Hematopoietic multipotent progenitor cell treated with erythropoietin and hydrocortisone succinate and interleukin-3 and kit ligand, for 15 days (in vitro differentiated cells): ENCODE measurements around the gene PAX2.
"Not testable (repeated sequence)": the region's sequence is repeated elsewhere in the genome, so short reads cannot be mapped to it uniquely, and the experiment has no call there.

ENCODE experiments used
- DNase-seq: peaks from one replicate; pipeline ENCODE4 v3.0.0-alpha.2; 2015; ENCODE audit warnings: low spot score

Gene PAX2

DNA sequence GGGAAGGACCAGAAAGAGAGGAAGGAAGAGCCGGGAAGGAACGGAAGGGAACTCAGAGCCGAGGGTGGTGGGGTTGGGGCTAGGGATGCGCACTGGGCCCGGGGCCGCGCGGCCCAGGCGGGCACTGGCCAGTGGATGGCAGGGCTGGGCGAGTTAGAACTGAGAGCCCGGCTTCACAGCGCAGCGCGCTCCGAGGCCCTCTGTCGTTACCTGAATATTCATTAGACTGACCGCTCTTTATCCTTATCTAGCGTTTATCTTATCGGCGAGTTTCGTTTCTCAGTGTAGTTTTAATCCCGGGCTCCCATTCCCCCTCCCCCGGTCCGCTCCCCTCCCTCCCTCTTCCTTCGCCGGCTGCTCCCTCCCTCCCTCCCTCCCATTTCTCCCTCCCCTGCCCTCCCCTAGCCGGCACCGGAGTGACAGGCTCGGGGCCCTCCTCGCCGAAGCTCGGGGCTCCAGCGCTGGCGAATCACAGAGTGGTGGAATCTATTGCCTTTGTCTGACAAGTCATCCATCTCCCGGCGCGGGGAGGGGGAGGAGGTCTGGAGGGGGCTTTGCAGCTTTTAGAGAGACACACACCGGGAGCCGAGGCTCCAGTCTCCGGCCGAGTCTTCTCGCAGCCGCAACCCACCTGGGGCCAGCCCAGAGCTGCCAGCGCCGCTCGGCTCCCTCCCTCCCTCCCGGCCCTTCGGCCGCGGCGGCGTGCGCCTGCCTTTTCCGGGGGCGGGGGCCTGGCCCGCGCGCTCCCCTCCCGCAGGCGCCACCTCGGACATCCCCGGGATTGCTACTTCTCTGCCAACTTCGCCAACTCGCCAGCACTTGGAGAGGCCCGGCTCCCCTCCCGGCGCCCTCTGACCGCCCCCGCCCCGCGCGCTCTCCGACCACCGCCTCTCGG, at the start of gene PAX2:
PAX2 (plus strand) TSS at position 596 of the 895 bp plus-strand sequence. CDS start 679 bp downstream, outside the sequence.
- DNase-seq = no peak

DNA sequence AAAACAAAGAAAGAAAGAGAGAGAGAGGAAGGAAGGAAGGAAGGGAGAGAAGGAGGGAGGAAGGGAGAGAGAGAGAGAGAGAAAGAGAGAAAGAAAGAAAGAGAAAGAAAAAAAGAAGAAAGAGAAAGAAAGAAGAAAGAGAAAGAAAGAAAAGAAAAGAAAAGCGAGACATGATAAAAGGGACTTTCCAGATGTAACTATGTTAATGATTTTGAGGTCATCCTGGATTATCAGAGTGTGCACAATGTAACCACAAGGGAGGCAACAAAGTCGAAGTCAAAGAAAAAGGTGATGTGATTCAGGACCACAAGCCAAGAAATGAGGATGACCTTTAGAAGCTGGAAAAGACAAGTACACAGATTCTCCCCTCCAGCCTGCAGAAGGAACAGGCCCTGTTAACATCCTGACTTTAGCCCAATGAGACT, 48.9 kb upstream of the PAX2 start:
- no peak for DNase-seq

DNA sequence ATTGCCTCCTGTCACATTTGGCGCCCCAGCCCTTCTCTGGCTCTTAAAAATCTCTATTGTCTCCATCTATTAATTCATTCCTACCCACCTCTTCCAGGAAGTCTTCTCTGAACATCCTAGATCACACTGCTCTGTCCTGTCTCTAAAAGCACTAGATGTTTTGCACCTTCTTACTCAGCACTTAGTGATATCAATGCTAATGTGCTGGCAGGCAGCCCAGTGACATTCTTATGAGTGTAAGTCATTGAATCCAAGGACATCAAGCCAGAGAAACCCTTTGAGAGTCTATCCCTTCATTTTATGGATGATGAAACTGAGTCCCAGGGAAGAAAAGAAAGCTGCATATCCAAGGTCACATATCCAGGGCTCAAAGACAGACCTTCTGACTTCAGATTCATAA, 48.3 kb upstream of the PAX2 start:
- DNase-seq = no peak

DNA sequence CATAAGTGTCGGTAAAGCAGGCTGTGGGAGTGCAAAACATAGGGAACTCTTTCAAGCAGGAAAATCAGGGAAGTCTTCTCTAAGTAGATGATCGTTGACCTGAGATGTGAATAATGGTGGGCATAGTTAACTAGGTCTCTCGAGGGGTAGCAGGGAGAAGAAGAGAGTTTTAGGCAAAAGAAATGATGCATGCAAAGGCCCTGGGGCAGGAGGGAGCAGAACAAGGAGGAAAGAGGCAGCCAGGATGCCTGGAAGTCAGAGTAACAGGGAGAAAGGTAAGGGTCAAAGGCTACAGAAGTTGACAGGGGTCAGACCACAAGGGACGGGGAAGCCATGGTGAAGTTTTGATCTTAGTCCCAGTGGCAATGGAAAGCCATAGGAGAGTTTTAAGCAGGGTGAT, 47.8 kb upstream of the PAX2 start:
- no peak for DNase-seq

DNA sequence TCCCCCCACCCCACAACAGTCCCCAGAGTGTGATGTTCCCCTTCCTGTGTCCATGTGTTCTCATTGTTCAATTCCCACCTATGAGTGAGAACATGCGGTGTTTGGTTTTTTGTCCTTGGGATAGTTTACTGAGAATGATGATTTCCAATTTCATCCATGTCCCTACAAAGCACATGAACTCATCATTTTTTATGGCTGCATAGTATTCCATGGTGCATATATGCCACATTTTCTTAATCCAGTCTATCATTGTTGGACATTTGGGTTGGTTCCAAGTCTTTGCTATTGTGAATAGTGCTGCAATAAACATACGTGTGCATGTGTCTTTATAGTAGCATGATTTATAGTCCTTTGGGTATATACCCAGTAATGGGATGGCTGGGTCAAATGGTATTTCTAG, 43.7 kb upstream of the PAX2 start:
- DNase-seq = not testable (repeated sequence)

DNA sequence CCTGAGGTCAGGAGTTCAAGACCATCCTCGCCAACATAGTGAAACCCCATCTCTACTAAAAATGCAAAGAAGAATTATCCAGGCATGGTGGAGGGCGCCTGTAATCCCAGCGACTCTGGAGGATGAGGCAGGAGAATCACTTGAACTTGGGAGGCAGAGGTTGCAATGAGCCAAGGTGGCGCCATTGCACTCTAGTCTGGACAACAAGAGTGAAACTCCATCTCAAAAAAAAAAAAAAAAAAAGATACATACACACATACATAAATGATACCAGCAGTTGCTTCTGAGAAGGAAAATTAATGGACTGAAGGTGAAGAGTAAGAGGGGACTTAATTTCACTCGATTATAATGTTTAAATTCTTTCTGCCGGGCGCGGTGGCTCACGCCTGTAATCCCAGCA, 40.2 kb upstream of the PAX2 start:
- no peak for DNase-seq

DNA sequence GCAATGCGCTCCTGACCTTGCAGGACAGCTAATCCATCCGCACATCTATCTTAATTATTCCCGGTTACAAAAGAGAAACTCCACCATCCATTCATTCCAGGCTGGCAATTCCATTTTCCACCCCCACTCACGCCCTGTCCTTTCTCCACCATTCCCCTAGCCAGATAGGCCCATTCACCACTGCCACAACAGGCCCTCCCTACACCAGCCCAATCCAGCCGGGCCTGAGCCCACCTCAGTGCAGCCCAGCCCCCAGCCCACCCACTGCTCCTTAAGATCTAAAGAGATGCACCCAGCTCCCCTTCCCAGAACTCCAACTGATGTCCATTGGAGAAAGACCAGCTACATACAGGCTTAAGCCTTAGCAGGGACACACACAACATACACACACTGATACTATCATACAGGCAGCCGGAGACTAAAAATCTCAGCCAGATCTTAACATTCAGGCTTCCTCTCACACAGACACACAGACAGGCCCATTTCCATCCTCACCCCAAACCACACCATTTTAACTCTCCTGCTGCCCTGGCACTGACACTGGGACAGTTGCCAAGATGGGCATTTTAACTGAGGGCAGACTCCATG, 38.0 kb upstream of the PAX2 start:
- no peak for DNase-seq

DNA sequence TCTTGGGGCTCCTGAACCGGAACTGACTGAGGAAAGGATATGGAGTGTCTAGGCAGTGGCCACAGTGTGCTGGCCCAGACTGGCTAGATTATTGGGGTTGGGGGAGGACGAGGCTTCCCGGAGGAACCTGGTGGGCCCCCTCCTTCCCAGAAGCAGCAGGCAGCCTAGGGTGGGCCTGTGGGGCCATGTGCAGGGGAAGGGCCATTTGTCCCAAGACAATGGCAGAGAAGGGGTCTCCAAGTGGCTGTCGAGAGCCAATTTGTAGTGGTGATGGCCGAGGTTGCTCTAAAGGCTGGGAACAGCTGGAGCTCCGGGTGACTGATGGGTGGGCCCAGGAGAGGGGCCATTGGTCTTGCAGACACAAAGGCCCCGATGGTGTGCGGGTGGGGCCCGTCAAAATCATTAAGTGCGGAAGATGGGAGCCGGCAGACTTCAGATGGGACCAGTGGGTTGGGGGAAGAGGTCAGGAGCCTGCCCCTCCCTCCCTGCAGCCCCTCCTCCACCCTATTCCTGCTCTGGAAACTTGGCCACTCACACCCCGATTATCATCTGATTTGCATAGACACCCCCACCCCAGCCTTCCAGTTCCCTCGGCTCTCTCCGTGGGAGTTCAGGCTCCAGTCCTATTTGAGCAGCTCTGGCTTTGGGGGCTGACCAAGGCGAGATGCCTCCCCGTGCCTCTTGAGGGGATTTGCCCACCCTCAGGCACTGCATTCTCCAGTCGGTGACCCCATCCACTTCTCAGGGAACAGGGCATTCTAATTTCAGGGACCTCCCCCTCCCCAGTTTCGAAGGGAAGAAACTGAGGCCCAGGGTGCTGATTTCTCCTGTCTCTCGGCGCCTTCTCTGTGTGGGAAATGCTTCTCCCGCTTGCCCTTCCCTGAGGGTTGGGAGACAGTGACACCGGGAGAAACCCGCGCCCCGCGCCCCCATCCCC, 36.0 kb upstream of the PAX2 start:
- no peak for DNase-seq

DNA sequence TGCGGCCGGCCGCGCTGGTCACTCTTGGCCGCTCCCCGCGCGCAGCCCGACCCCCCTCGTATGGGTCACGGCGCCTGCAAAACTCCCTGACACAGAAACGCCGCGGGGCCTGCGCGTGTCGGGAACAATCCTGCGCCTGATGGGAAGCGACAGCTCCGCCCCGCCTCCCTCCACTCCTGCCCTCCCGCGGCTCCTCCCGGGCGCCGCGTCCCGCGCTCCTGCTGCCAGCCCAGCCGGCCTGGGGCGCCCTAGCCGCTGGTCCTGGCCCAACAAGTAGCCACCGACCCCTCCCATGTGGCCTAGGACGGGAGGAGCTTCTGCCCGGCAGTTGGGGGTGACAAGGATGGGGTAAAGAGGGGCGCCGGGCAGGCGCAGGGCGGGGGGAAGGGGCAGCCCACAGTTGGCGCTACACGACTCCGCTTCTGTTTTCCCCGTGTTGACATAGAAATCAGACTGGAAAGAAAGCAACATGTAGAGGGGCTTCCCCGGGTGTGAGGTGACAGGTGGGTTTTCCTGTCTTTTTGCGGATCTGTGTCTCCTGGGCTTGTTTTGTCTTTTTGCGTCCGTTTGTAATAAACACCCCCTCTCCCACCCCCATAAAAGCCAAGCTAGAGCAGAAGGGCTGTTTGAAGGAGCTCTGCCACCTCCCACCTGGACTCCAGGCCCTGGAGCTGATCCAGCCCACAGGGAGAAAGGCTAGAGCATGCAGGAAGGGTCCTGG, 35.1 kb upstream of the PAX2 start:
- no peak for DNase-seq

DNA sequence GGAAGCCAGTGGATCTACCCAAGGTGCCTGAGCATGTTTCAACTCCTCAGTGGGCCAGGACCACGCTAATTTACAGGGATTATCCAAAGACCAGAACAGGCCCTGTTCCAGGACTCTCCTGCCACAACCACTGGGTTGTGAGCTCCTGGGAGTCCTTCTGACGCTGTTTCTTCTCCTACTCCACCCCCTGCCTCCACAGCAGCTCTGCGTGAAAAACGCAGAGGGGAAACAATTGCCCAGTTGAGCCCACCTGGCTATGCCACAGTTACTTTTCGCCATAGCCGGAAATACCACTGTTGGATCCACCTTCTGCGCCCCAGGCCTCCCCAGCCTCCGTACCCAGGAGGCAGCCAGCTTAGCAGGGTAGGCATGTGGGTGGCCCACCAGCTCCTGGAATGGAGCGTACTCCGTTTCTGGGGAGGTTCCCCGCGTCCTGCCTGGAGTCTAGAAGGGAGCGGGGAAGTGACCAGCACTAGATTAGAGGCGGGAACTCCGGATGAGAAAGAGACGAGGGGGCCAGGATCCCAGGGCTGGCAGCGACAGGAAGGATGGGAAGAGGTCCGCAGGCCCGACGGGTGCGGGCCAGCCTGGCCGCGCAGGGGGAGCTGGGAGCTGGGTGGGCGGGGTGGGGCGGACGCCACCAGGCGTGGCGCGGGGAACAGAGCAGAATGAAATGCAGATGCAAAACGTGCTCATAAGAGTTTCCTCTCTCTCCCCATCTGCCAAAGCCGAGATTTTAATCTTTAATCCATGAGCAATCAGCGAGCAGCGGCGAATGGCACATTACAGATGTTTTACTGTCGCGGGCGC, 32.1 kb upstream of the PAX2 start:
- no peak for DNase-seq

DNA sequence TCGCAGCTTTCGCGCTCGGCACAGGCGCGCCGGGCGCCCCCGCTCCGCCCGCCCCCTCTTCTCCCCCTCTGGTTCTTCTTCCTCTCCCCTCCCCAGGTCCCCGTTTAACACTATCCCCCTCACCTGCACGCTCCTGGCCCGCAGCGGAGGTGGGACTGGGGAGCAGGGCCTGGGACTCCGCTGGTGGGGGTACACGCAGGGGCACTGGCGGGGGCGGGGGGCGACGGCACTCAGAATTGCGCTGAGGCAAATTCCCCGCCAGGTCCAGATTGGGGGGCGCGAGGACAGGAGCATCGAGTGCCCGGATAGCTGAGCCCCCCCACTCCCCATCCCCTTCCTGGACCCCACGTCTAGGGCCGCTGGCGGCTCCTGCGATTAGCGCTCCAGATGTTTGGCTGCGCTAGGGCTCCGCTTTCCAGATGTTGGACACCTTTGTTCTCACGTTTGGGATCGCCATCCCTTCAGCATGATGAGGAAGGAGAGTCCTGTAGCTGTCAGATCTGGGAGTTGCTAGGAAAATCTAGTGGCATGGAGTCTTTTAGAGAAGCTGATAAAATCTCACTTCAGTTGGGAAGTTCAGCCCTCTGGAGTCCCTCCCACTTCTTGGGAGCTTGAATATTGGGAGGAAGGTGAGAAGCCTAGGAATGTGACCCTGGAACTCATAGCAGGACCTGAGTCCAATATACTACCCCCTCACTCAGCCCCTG, 31.4 kb upstream of the PAX2 start:
- DNase-seq = no peak

DNA sequence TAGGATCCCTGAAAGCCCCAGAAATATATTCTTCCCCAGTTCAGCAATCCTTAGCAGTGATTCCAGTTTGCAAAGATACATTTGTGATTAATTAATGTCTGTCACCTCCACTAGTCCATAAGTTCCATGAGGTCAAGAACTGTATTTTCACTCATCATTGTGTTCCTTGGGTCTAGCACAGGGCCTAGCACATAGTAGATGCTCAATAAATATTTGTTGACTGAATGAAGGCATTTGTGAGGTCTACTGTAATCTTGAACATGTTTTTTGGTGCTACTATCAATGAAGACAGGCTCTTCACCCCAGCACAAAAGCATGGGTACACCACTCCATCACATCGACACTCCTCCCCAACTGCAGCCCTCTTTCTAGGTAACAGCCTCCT, 30.8 kb upstream of the PAX2 start:
- DNase-seq = no peak

DNA sequence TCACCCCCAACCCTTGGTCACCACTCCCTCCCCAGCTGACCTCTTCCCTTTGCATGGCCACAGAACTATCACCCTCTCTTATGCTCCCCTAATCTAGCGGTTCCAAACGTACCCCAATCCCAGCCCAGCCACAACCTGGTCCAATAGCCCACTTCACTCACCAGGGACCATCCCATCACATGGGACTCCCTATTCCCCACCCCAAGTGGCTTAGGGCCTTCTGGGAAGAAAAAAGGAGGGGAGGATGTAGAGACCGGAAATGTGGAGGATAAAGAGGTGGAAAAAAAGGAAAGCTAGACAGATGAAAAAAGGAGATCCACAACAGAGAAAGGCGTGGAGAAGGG, 30.3 kb upstream of the PAX2 start:
- DNase-seq = no peak

DNA sequence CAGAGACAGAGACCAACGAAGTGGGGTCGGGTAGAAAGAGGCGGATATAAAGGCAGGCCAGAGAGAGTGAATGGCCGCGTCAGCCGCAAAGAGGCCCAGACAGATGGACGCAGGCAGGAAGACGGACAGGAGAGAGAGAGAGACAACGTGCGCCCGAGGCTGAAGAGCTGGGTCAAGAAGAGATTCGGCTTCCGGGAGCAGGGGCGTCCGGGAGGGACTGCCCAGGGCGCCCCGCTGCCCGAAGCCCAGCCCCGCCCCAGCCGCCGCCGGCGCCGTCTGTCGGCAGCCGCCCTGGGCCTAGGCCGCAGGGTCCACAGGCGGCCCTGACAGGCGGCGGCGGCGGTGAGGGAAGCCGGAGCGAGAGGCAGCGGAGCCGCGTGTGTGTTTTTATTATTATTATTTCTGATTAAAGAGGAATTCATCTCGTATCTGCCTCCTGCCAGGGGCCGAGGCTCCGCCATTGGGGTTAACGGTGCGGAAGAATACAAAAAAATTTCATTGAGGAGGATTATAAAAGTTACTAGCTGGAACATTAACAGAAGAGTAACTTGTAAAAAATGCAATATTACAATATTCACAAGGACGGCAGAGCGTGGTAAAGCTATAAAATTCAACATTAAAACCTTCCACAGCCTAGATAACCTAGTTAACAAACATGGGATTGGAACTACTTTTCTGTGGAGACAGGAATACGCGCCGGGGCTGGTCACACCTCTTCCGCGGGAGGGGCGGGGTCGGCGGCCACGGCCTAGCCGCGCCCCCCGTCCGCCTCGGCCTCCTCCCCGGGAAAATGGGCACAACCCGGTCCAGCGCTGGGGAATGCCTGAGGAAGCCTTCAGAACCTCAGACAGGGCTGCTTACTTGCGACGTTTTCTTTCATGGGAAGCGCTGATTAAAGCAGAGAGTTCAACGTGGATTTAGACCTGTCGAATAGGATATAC, 29.7 kb upstream of the PAX2 start:
- DNase-seq = no peak

DNA sequence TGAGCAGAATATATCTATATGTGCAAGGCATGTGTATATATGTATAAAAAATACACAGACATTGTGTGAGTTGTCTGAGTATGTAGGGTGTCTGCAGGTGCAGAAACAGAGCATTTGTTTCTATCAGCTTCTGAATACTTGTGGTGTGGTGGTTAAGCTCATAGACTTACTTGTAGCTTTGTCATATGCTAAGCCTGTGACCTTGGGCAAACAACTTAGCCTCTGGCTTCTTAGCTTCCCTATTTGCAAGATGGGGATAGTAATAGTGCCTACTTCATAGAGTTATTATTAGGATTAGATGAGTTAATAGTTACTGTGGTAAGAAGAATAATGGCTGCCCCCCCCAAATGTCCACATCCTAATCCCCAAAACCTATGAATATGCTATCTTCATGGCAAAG, 28.2 kb upstream of the PAX2 start:
- DNase-seq = no peak

DNA sequence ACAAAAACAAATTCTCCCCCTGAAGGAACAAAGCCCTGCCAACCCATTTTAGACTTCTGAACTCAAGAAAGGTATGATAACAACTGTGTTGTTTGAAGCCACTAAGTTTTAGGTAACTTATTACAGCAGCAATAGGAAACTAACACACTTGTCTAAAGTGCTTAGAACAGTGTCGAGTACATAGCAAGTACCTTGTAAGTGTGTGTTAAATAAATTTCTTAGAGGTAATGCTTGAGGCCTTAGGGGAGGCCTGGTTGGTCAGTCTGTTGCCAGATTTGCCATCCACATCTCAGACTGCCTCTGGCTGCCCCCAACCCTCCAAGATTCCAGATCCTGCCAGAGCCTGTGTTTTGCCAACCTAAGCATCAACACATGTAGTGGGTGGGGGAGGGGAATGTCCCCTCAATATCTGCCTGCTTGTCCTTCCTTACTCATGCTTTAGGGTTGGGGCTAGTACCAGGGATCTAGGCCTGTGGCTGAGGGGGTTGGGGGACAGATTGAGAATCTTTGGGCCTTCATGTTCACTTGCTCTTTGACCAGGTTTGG, 27.1 kb upstream of the PAX2 start:
- DNase-seq = no peak

DNA sequence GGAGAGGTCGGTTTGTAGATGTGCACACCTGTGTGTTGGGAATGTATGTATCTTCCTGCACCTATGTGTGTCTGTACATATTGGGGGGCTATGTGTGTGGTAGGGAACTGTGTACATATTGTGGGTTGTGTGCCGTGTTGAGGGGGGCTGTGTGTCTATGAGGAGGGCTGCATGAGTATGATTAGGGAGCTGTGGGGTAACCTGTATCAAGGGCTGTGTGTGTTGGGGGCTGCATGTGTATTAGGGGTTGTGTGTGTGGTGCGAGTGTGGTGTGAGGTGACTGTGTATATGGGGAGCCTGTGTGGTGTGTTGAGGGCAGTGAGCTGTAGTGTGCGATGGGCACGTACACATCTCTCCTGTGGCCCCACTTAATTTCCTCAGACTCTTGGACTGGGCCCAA, 22.2 kb upstream of the PAX2 start:
- DNase-seq = no peak

DNA sequence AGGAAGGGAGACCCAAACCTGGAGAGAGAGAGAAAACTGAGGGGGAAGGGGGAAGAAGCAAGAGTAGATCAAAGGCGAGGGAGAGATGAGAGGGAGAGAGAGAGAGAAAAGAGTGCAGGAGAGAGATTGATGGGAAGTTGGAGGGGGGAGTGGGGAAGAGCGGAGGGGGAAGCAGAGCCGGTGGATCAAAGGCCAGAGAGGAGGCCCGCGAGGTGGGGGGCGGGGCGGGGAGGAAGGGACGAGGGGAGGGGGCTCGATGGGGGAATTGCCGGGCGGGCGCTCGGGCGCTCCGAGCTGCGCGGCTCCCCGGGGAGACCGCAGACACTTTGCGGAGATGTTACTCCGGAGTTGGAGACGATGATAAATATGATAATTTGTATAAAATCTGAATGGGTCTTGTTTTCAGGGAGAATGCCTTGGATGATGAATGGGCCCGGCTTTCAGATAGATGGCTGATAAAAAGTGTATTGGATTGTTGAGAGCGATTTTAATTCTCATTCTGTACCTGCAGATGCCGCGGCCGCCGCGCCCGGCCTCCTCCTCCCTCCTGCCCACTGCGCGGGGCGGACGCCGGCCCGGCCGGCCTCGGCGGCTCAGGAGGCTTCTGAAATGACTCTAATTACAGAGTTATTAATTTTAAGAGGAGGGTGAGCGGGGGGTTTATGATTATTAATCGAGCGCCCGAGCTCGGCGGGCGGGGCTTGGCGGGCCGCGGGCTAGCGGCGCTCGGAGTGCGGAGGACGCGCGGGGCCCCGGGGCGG, 21.4 kb upstream of the PAX2 start:
- no peak for DNase-seq
